SU-DHL-6 (cell line): Measurements from ENCODE around the gene TTLL11.

Experiments used
- EZH2phosphoT487 ChIP-seq: fragments of 200-600 bp; sonication (generic), shearing (Covaris generic); conservative IDR thresholded peaks from 2 replicates; pipeline ENCODE4 v1.6.1; 2018; ENCODE audit warnings: mild to moderate bottlenecking, antibody characterized with exemption, low read length, moderate library complexity, mixed read lengths
- TF ChIP-seq, protein P1 (sequence below): fragments of 200-600 bp; sonication (generic); IDR thresholded peaks from one replicate; pipeline ENCODE4 v1.5.1; 2017; ENCODE audit warnings: antibody characterized with exemption, mild to moderate bottlenecking, low read length, moderate library complexity; ENCODE audit not compliant: insufficient read depth, poor library complexity, severe bottlenecking

DNA sequence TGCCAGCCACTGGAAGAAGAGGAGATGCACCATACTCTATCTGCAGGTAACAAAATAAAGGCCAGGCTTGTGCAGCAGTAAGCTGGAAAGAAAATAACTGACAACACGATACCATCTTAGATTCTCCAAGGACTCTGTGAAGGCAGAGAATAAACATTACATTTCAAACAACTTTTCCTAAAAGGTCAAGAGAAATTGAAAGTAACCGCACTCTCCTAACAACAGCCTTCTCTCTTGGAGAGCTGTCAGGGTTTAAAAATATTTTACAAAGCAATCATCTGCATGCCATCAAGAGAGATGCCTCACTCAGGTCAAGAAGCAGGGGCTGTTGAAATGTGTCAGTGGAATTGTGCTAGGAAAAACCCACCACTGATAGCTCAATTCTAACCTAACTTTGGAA lies 13.5 kb upstream of the TTLL11 start:
- TF ChIP-seq, protein P1, sequence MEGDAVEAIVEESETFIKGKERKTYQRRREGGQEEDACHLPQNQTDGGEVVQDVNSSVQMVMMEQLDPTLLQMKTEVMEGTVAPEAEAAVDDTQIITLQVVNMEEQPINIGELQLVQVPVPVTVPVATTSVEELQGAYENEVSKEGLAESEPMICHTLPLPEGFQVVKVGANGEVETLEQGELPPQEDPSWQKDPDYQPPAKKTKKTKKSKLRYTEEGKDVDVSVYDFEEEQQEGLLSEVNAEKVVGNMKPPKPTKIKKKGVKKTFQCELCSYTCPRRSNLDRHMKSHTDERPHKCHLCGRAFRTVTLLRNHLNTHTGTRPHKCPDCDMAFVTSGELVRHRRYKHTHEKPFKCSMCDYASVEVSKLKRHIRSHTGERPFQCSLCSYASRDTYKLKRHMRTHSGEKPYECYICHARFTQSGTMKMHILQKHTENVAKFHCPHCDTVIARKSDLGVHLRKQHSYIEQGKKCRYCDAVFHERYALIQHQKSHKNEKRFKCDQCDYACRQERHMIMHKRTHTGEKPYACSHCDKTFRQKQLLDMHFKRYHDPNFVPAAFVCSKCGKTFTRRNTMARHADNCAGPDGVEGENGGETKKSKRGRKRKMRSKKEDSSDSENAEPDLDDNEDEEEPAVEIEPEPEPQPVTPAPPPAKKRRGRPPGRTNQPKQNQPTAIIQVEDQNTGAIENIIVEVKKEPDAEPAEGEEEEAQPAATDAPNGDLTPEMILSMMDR = no peak
- TF ChIP-seq EZH2phosphoT487 = no peak
